Endometrial microvascular endothelial cells (primary cell): Measurements from ENCODE around the gene OXER1. TPM values are rescaled to one million over a fixed set of nuclear protein-coding genes. Genes with fewer than 3 reads are reported as not detected.
"Not testable (repeated sequence)": the region's sequence is repeated elsewhere in the genome, so short reads cannot be mapped to it uniquely, and the experiment has no call there.

Experiments used
- in situ Hi-C: cut with HindIII; loops from 2 replicates; pipeline ENCODE4 v1.10.0; 2017; ENCODE audit warnings: low sequenced_read_pairs, low pct_unique_long_range_greater_than_20kb; ENCODE audit errors: inconsistent ontology term
- total RNA-seq: library from RNA; depleted of rRNA; stranded (reverse); fragments of >200 nt; gene quantifications from one replicate; pipeline ENCODE4 v1.2.3, GENCODE V29; 2015; ENCODE audit errors: inconsistent ontology term

Gene OXER1
- total RNA-seq, 1 donor from 2014 or later, result not detected

DNA sequence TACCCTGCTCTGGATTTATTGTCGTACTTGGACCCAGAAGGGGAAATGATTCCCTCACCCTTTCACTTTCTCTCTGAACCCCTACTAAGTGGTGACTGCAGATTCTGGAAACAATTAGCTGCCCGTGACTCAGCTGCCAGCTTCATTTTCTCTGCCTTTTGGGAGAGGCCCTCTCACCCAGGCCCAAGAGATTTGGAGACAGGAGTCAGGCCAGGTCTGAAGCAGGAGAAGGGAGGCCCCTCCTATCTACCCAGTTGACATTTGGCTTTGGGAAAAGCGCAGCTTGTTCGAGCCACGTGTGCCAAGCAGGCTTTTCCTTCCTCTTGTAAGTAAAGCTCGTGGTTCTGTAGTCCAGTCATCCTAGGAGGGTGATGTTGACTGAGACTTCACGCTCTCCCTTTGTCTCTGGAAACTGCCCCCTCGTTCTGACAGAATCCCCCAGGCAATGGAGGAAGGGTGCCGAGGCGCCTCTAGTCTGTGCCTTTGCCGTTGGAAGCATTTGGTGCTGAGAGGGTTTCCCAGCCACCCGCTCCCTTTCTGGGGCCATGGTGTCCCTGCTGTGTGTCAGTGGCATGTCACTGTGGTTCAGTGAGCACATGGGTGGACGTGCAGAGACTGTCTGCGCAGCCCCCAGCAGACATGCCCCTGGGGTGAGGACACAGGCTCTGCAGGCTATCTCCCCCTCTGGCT is 8.6 kb downstream of the OXER1 start:
- in situ Hi-C loops, result no loop called here

DNA sequence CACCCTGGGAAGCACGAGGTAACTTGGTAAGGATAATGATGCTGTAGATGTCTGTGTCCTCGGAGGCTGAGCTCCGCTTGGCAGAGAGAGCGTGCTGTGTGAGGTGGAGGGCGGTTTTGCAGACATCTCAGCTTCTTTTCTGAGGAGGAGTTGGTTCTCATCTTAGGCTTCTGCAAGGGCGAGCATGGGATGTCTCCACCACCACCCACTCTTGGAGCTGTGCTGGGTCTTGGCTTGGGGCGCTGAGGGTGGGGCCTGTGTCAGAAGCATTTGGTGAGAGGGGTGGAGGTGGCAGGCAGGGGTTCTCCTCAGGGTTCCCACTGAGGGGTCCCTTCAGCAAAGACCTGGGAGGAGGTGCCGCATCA is 9.2 kb downstream of the OXER1 start:
- in situ Hi-C loops, result no loop called here

DNA sequence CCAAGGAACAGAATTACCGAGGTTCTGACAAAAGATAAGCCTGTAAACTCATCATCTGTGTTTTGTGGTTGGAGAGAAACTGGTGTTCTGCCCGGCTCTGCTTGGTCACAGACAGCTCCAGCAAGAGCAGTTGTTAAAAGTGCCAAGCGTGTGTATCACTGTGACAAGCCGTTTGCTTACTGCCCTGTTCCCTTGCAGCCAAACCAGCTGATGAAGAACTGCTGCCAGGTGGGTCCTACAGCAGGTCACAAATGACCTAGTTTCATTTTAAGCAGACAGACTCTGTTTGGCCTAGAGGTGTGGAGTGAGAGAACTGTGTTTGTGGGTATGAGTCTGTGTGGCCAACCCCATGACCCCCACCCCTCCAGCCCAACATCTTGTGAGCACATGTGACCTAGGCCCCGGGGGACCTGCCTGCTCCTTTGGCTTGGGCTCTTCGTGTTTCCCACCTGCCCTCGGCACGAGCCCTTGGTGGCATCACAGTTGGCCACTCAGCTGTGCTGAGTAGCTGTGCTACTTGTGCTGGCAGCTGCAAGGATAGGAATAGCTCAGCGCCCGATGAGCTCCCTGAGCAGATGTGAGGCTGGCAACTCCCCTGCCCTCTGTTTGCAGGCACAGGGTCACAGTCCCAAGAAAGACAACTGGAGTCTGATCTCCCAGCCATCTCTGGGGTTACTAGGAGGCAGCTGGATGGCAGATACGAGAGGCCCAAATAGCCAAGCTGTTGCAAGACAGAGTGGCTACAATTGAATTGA is 9.7 kb downstream of the OXER1 start:
- in situ Hi-C loops, result no loop called here

DNA sequence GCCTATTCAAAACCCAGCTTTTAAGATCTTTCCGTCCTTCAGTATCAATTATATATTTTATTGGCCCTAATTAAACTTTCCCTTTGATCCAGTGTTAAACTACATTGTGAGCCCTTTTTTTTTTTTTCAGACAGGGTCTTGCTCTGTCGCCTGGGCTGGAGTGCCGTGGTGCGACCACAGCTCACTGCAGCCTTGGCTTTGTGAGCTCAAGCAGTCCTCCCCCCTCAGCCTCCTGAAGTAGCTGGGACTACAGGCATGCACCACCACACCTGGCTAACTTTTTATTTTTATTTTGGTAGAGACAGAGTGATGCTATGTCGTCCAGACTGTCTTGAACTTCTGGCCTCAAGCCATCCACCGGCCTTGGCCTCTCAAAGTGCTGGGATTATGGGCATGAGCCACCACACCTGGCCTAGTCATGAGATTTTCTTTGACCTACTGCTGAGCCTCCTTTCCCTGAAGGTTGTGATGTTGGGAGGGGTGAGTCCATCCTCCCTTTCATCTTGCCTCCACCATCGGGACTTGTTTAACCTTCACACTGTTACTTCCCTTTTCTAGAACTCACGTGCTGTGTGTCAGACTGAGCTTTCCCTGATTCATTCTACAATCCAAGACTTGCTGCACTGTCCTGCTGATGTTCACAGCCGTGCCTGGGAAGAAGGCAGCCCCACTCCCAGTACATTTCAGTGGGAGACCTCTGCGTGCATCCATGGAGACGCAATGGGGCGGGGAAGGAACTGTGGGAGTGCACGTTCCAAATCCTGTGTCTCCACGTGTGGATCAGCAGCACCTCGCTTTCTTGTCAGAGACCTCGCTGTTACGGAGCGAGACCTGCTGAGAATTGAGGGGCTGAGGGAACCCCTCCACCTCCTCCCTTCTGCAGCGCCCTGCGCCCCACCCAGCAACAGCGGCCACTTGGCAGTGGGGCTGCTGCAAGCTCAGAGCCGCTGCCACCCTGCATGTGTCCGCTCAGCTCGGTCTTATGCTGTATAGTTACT is 10.8 kb downstream of the OXER1 start:
- in situ Hi-C loops, result no loop called here

DNA sequence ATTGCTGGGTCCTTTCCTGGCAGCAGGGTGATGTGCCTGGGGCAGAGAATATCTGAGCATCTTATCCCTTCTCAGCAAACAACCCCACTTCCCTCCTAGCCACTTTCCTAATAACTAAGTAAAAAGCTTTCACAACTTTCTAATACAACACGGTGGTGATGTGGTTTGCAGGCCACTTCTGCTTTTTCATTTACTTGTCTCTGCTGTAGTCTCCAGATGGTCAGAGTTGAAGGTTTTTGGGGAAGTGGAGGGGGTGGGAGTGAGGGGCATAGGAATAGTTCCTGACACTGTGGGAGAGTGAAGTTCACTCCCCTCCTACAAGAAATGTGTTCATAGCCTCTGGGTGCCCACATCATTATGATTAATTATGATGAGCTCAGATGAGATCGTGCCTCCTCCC is 11.6 kb downstream of the OXER1 start:
- in situ Hi-C loops, result no loop called here

DNA sequence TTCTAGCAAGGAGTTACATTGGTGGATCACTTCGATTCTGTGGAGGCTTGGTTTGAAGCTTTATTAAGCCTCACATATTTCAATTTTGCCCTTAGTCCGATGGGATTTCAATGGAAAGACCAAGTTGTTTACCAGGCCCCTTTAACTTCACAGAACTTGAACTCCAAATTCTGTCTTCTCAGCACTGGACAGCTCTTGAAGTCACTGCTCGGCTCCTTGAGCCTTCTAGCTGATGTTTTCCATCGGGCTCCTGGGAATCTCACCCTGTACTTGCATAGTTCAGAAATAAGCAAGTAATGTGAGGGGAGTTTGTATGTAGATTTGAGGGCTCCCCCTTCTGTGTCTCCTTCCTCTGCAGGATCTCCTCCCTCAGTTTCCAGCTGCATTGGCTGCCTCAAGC is 15.1 kb downstream of the OXER1 start:
- in situ Hi-C loops, result no loop called here

DNA sequence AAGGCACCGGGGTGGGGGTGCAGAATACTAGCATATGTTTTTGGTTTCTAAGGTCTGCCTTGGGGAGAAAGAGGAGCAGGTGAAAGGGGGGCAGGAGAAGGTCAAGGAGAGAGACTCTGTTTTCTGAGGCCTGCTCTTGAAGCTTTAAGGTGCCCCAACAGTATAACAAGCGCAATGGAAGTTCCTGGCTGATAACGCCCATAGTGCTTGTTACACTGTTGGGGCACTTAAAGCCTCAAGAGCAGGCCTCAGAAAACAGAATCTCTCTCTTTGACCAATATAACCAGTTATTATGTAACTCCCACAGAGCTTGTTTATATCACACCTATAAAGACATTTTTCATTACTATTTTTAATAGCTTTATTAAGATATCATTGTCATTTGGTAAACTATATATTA is 16.5 kb downstream of the OXER1 start:
- in situ Hi-C loops, result no loop called here

DNA sequence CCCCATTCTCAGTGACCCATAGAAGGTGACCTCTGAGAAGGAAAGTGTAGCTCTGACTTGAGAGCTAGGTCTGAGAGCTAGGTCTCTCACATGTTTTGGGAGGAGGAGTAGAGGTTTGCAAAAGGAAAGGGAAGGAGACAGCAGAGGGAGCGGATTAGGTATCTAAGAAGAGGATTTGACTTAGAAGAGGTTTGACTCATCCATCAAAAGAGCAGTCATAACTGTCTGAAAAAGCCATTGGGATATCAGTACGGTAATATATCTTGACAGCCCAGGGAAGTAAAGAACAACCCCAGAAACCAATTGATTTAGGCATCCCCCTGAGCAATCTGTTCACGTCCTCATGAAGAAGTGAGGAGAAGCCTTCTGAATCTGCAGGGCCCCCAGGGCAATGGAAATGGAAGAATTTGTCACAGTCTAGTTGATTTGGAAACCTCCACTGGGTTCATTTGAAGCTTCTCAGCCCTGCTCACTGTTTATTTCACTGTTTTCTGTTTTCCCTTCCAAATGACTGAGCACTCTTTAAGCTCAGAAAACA is 19.3 kb downstream of the OXER1 start:
- in situ Hi-C loops, result no loop called here

DNA sequence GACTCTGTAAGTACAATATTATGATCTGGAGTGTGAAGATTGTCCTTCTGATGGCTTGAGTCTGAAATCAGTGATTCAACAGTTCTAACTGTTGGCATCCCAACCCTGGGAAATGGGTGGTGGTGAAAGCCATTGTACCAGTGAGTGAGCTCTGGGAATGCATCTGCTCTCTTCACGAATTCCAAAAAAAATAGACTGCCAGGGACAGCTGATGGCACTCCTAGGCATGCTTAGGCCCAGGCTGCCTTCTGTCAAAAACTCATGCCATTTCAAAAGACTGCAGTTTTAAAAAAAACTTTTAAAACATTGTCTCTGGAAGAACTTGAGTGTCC is 20.3 kb downstream of the OXER1 start:
- in situ Hi-C loops, result no loop called here

DNA sequence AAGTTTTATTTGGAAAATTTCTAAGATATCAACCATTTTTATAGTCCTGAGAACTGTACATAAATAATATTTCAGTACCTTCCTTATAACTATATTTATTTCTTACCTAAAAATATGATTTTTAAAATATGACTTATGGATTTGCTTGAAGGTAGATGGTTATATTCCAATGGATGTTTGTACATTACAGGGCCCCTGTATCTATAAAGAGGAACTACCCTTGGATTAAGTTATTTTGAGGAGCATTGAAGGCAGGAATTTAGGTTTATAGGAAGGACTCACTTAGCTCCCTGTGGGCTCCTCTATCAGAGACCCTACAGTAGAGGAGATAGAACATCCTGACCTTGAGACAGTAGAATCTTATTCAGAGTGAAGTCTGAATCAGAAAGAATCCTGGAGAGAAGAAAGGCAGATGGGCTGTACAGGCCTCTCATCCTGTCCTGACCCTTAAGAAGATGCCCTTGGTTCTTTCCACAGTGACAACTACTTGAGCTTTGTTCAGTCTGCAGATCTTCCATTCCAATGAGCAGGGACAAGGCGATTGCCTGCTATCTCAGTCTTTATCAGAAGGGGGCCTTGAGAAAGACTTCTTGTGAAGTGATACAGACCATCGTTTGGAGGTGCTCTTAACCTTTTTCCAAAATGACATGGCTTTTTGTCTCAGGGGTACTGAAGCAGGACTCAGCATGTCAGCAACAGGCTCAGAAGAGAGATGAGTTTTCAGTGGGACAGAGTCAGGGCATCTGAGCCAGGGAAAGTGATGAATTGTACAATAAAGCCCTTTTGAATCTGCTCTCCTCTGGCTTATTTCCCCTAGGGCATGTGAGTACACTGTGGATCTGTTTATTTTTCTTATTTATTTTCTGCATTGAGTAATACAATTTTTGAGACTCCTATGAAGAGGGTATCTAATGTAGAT is 20.9 kb downstream of the OXER1 start:
- in situ Hi-C loops, result no loop called here

DNA sequence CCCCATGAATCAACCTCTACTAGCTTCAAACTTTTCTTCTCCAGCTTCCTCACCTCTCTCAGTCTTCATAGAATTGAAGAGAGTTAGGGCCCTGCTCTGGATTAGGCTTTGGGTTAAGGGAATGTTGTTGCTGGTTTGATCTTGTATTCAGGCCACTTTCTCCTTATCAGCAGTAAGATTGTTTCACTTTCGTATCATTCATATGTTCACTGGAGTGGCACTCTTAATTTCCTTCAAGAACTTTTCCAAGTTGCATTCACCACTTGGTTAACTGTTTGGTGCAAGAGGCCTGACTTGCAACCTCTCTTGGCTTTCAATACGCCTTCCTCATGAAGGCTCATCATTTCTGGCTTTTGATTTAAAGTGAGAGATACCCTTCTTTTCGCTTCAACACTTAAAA is 22.8 kb downstream of the OXER1 start:
- in situ Hi-C loops, result no loop called here

DNA sequence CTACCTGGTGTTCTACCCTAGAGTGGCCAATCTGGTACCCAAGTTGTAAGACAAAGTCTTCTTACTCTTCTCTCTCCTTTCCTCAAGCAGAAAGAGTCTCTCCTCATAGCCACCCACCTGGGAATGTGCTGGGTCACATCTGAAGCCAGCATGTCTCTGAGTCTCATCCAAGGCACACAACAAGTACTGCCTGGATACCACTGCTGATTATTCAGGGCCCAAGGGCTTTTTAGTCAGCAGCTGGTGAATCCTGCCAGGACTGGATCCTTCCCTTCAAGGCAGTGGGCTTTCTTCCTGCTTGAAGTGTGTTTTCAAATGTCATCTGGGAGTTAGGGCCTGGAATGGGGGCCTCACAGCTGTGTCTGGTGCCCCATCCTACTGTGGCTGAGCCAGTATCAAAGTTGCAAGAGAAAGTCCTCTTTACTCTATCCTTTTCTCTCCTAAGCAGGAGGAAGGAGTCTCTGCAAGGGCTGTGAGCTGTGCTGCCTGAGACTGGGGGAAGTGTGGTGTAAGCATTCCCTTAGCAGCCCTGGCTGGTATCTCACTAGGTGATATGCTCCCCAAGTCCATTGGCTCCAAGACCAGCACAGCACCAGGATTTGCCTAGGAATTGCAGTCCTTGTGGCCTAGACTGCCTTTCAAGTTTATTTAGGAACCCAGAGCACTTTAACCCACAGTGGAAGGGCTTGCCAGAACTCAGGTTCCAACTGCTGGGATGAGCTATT is 27.2 kb downstream of the OXER1 start:
- in situ Hi-C loops, result no loop called here

DNA sequence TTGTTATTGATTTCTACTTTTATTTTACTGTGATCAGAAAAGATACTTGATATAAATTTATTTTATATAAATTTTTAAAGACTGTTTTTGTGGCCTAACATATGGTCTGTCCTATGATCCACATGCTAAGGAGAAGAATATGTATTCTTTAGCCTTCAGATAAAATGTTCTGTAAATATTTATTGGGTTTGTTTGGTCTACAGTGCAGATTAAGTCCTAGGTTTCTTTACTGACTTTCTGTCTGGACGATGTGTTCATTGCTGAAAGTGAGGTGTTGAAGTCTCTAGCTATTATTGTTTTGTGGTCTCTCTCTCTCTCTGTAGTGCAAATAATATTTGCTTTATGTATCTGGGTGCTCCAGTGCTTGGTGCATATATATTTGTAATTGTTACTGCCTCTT is 30.1 kb downstream of the OXER1 start:
- in situ Hi-C loops, result no loop called here

DNA sequence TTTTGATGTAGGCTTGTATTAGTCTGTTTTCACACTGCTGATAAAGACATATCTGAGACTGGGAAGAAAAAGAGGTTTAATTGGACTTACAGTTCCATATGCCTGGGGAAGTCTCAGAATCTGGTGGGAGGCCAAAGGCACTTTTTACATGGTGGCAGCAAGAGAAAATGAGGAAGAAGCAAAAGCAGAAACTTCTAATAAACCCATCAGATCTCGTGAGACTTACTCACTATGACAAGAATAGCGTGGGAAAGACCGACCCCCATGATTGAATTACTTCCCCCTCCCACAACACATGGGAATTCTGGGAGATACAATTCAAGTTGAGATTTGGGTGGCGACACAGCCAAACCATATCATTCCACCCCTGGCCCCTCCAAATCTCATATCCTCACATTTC is 32.6 kb downstream of the OXER1 start:
- in situ Hi-C loops, result not testable (repeated sequence)

DNA sequence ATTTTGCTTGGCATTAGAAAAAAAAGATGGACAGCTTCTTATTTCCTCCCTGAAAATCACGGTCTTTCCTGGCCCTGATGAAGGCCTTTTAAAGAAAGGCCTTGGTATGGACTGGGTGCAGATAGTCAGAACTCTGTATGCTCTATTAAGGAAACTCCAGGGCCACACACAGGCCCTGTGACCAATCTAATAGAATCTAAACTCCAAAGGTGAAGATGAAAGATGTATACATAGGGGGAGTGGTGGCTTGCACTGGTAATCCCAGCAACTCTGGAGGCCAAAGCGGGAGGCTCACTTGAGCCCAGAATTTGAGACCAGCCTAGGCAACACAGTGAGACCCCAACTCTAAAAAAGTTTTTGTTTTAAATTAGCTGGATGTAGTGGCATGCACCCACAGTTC is 37.3 kb downstream of the OXER1 start:
- in situ Hi-C loops, result no loop called here

DNA sequence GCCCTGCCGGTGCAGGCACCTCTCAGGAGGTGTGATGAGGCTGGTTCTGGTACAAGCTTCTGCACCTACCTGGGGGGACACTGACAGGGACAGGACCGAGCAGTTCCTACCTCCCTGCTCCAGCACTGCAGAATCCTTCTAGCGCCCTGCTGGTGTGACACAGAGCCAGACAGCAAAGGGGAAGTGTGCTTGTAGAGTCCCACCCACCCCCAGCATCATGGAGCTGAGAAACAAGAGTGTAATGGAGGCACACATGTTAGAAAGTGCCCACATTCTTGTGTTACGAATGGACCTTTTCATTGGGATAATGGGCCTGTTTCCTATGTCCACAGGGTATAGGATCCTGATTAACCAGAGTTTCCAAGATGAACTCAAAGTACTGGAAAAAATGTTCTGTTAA is 38.3 kb downstream of the OXER1 start:
- in situ Hi-C loops, result no loop called here

DNA sequence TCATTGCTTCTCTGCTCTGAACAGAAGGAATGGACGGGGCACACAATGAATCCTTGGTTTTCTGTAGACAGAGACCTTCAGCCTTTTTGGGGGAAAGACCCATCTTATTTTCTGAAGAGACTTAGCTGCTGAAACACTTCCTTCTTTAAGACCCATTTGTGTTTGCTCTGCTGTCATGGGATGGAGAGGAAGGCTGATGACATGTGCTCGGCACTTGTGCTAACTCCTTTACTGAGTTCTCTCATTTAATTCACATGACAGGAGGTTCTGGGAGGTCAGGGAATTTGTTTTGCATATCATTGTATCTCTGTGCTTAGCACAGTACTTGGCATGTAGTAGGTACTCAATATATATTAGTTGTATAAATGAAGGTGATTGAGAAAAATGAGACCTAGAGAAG is 39.0 kb downstream of the OXER1 start:
- in situ Hi-C loops, result no loop called here

DNA sequence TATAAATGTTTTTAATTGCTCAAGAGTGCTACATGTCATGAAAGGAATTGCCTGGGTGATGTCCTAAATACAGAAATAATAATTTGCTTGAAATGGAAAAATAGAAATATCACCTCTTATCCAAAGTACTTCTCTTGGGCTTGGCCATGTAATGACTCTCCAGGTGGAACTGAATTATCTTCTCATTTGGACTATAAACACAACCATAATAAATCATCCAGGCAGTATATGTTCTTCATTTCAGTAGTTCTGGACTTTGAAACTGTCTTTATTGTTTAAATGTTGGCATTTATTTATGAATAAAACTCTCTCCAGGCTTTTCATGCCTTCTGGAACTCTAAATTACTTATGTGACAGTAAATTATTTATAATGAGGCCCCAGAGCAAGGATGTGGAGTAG is 40.5 kb downstream of the OXER1 start:
- in situ Hi-C loops, result no loop called here
